CD4-positive, alpha-beta T cell treated with Interleukin-2 at 100 ng/mL for 4 hours (primary cell): ENCODE results near the gene DISC1.
"Not testable (repeated sequence)": the region's sequence is repeated elsewhere in the genome, so short reads cannot be mapped to it uniquely, and the experiment has no call there.

Experiments used
- DNase-seq: peaks from one replicate; pipeline ENCODE4 v3.0.0-alpha.2; 2020; ENCODE audit warnings: low spot score

Gene DISC1

GRCh38 chr1:231636157-231636556, 9.6 kb downstream of the DISC1 start:
- no peak for DNase-seq

GRCh38 chr1:231636922-231637321, 10.3 kb downstream of the DISC1 start:
- DNase-seq = not testable (repeated sequence)

GRCh38 chr1:231638647-231639046, 12.1 kb downstream of the DISC1 start:
- no peak for DNase-seq

- no peak for DNase-seq
Measured at GRCh38 chr1:231639819-231640218, 13.2 kb downstream of the DISC1 start.

GRCh38 chr1:231641444-231641843, 14.9 kb downstream of the DISC1 start:
- DNase-seq = not testable (repeated sequence)

GRCh38 chr1:231642061-231642460, 15.5 kb downstream of the DISC1 start:
- not testable (repeated sequence) for DNase-seq

GRCh38 chr1:231642618-231643017, 16.0 kb downstream of the DISC1 start:
- no peak for DNase-seq

GRCh38 chr1:231643071-231643934, 16.7 kb downstream of the DISC1 start:
- no peak for DNase-seq

- DNase-seq = no peak
Measured at GRCh38 chr1:231643935-231644237, 17.3 kb downstream of the DISC1 start.

GRCh38 chr1:231645634-231646033, 19.0 kb downstream of the DISC1 start:
- not testable (repeated sequence) for DNase-seq

GRCh38 chr1:231646165-231646564, 19.6 kb downstream of the DISC1 start:
- DNase-seq = not testable (repeated sequence)

- not testable (repeated sequence) for DNase-seq
Measured at GRCh38 chr1:231651621-231652260, 25.2 kb downstream of the DISC1 start.

- no peak for DNase-seq
Measured at GRCh38 chr1:231653632-231654031, 27.0 kb downstream of the DISC1 start.

- no peak for DNase-seq
Measured at GRCh38 chr1:231656741-231657140, 30.2 kb downstream of the DISC1 start.

GRCh38 chr1:231658223-231658622, 31.6 kb downstream of the DISC1 start:
- DNase-seq = not testable (repeated sequence)

GRCh38 chr1:231660198-231660597, 33.6 kb downstream of the DISC1 start:
- no peak for DNase-seq

GRCh38 chr1:231663211-231663792, 36.7 kb downstream of the DISC1 start:
- no peak for DNase-seq

GRCh38 chr1:231665101-231665500, 38.5 kb downstream of the DISC1 start:
- no peak for DNase-seq

- no peak for DNase-seq
Measured at GRCh38 chr1:231665726-231666125, 39.1 kb downstream of the DISC1 start.

GRCh38 chr1:231666220-231666936, 39.8 kb downstream of the DISC1 start:
- DNase-seq = no peak

- DNase-seq = no peak
Measured at GRCh38 chr1:231666937-231667608, 40.5 kb downstream of the DISC1 start.
